NCI-H526 (cell line): ENCODE results near the gene PITPNM3.
A peak's percentile ranks its signal among the peaks of the same experiment; 100 is the strongest.
"Not testable (repeated sequence)": the region's sequence is repeated elsewhere in the genome, so short reads cannot be mapped to it uniquely, and the experiment has no call there.

Experiments used
- DNase-seq, 2 experiments: peaks; one replicate each; lab custom pipeline; 2025; lab: John Stamatoyannopoulos, UW

PITPNM3 gene

DNA sequence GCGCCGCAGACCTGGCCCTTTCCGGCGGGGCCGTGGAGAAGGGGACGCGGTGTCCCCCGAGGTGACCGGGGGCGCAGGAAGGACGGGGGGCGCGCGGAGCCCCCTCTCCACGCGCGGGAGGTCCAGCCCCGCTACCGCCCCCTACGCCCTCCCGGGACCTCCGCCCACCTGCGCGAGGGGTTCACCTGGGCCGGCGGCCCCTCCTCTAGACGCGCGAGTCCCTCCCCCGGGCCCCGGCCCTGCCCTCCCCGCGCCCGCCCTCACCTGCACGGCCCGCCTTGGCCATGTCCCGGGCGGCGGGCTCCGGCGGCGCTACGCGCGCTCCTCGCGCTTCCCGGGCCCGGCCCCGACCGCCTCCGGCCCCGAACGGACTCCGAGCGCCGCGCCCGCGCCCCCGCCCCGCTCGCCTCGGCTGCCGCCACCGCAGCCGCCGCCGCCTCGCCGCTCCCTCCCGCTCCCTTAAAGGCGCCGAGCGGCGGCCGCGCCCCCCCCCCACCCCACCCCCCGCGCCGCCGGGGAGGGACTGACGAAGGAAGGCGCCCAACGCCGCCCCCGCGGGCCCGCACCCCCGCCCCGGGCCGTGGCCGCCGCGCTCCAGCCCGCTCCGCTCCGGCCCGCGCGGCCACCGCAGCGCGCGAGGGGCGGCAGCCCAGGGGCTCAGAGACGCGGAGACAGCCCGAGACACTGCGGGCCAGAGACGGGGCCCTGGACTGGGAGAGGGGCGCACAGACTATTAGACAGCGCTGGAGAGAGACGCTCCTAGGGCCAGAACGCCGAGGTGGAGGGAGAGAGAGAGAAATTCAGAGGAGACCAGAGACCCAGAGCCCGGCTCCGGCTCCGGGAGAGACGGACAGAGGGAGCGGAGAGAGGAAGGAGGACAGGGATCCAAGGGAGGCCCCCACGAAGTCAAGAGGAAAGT lies at the start of gene PITPNM3:
Gene PITPNM3, minus strand, starts transcription at position 435 of the 919 bp plus-strand sequence. Its CDS starts 149 bp downstream, at position 286.
- DNase-seq: peak in 1 of 2 experiments; percentile 43

DNA sequence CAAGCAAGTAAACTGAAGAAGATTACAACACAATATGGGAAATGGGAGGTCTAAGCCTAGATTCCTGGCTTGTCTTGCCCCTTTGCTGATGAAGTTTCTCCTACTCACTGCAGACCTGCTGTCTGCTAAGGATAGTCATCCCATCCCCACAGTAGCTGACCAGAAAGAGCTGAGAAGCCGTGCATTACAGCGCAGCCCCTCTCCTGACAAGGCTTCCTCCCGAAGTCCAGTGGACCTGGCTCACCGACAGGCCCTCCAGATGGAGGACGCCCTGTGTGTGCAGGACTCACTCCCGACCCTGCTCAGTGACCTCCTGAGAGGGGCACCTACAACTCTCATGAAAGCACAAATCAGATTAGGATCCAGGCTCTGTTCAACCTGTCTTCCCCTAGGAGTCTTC lies 48.8 kb upstream of the PITPNM3 start:
- no peak for DNase-seq

GRCh38 chr17:6603744-6604325 lies 47.5 kb upstream of the PITPNM3 start:
- DNase-seq: no peak

- DNase-seq: no peak
Observed at GRCh38 chr17:6602141-6602540, 45.8 kb upstream of the PITPNM3 start.

DNA sequence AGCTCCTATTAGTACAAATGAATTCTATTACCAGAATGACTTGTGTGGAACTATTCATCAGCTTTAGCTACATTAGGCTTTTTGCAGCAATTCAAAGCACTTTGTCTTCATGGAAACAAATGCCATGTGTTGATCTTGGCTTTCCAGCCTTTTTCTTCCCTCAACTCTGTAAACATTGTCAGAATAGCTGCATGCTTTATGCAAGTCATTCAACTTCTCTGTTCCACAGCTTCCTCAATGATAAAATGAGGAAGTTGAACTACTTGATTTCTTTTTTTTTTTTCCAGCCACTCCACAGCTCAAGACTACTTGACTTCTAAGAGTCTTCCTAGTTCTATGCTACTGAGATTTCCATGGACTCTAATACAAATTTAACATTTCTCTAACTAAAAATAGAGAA lies 43.0 kb upstream of the PITPNM3 start:
- no peak for DNase-seq

- DNase-seq: peak; percentile 45 to 52
Observed at GRCh38 chr17:6597727-6598126, 41.4 kb upstream of the PITPNM3 start.

GRCh38 chr17:6596941-6597340 lies 40.6 kb upstream of the PITPNM3 start:
- peak; percentile 11 to 42 for DNase-seq

DNA sequence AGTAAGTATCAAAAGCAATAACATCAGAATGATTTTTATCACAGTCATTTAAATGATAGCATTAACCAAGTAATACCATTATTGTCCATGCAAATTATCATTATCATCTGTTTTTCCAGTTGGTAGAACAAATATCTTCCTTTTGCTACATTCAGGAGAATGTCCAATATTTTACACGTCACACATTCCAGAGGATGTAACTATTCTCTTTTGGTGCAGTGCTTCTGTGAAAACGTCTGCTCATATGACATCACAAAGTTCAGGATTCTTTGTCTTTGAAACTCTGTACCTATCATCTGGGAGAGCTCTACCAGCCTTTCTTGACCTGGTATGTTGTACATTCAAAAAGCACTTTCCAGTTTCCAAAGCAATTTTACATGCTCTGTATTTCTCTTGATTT lies 40.2 kb upstream of the PITPNM3 start:
- DNase-seq: no peak

DNA sequence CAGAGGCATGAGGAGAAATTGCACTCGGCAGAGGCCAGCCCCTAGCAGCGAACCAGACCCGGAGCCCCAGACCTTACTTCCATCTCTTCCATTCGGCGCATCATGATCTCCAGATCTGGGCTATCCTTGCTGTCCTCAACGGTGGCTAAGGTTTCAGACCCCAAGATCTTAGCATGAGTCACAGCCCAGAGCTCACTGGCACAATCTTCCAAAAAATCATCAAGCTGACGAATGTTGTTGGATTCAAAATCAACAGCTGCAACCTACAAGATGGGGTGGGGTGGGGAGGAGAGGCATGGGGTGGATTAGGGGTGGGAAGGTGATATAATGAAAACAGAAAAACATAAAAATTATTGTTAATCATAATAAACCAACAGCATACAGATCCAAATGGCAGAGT lies 39.7 kb upstream of the PITPNM3 start:
- DNase-seq: no peak

DNA sequence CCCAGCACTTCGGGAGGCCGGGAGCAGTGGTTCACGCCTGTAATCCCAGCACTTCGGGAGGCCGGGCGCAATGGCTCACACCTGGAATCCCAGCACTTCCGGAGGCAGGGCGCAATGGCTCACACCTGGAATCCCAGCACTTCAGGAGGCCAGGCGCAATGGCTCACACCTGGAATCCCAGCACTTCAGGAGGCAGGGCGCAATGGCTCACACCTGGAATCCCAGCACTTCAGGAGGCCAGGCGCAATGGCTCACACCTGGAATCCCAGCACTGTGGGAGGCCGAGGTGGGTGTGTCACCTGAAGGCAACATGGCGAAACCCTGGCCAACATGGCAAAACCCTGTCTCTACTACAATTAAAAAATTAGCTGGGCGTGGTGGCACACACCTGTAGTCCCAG lies 37.0 kb upstream of the PITPNM3 start:
- DNase-seq: not testable (repeated sequence)

DNA sequence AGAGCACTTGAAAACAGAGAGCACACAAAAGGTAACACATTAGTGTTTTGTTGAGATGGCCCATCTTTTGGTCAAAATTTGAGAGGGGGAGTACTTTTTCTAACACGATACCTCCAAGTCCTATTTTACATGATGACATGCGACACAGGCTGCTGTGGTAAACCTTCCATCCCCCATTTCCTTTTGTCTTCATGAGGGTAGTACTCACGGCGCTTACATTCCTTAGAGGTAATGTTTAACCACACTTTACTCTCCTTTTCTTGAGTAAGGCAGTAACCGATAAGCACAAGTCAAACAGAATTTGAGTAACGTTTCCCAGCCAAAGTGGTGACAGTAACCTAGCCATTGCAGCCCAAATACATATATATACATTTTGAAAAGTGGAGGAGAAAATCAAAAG lies 35.8 kb upstream of the PITPNM3 start:
- no peak for DNase-seq

DNA sequence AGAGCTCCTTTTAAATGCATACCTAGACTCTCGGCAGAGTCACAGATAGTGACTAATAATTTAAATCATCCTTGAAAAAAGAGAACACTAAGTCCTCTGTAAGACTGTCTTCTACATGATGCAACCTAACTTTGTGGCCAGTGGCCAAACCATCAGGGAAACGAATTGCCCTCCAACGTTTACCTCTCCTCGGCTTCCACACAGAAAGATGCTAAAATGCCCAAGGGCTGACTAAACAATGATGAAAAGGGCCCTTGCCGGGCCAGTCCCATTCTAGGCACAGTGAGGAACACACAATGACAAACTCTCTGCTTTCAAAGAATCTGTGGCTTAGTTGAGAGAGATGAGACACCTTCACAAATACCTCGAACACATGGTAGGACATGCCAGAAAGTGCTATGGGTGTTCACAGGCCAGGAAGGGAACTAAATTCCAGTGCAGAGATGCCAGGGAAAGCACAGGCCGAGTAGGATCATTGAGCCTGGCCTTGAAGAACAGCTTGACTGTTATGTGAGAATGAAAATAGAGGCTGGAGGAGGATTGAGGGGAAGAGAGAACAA lies 35.3 kb upstream of the PITPNM3 start:
- no peak for DNase-seq

DNA sequence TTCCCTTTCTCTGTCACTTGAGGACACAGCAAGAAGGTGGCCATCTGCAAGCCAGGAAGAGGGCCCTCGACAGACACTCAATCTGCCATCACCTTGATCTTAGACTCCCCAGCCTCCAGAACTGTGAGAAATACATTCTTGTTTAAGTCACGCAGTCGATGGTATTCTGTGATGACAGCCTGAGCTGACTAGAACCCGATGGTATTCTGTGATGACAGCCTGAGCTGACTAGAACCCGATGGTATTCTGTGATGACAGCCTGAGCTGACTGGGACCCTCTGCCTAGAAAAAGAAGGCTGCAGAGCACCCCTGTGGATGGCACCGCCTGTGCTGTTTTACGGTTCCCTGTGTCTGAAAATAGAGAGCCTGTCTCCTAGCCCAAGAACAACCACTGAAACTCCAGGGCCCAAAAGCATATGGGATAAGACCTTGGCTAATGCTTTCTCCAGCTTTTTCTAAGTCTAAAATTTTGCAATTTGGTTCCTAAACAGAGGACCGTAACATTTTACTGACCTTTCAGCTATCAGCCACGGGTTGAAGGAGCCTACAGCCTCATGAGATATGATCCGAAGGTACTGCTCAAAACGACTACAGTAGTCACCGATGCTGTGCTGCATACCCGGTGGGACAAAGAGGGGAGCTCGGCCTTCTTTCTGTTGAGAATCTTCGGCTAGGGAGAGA lies 33.1 kb upstream of the PITPNM3 start:
- no peak for DNase-seq

- DNase-seq: no peak
Observed at GRCh38 chr17:6588165-6588564, 31.8 kb upstream of the PITPNM3 start.

DNA sequence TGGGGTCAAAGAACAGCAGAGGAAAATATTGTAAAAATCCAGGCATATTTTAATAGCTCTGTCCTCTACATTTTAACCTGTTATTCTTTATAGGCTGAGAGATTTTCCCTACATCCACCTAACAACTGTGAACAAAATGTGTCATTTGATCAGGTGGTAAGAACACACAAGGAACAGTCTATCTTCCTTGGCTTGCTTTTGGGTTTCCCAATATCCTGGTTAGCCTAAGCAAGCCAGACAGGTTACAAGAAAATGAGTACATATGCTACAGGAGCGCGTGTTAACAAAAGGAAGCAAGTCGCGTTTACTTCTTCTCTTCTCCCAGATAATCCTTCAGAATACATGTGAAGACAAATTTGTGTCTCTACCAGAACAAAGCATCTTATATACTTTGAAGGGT lies 31.0 kb upstream of the PITPNM3 start:
- no peak for DNase-seq

DNA sequence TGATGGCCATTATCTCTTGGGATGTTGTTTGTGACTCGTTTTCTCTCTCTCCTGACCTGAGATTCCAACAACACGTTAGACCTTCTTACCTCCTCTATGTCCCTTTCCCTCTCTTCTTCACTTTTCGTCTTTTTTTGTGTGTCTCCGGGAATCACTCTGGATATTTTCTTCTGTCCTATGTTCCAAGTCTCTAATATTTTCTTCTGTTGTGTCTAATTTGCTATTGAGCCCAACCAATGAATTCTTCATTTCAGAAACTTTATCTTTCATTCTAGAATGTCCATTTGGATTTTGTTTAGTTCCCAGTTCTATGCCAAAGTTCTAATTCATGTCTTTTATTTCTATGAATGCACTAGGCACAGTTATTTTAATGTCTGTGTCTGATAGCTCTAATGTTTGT lies 27.1 kb upstream of the PITPNM3 start:
- no peak for DNase-seq

- no peak for DNase-seq
Observed at GRCh38 chr17:6580625-6581024, 24.3 kb upstream of the PITPNM3 start.

DNA sequence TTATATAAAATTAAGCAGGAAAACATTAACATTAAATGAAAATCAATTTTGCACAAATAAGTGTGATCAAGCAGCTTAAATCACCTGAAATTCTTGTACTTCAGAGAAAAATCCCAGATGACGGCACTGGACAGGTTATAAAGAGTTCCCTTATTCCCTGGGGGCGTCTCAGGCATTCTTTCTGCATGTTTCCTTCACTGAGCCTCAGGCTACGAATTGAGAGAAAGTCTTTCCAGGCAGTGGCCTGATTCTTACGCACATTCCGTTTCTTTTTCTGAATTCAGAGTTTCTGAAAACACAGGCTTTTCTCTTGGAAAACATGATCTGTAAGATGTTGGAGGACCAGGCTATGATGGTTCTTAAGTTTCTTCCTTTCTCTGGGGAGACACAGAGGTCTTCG lies 22.1 kb upstream of the PITPNM3 start:
- no peak for DNase-seq

GRCh38 chr17:6577686-6578263 lies 21.4 kb upstream of the PITPNM3 start:
- no peak for DNase-seq

GRCh38 chr17:6576038-6576785 lies 19.9 kb upstream of the PITPNM3 start:
- DNase-seq: no peak

GRCh38 chr17:6575596-6575988 lies 19.2 kb upstream of the PITPNM3 start:
- no peak for DNase-seq
